DOHH2 (cell line): ENCODE data around the gene SCTR.

Source experiments
- H3F3A ChIP-seq: fragments of 200-600 bp; sonication (generic), shearing (Covaris generic); 2 replicates; pipeline ENCODE4 v1.6.0; 2016; ENCODE audit warnings: antibody characterized with exemption, mild to moderate bottlenecking; ENCODE audit not compliant: control insufficient read depth, insufficient read depth
- H3K27ac ChIP-seq: fragments of 200-600 bp; sonication (generic); 2 replicates; pipeline ENCODE4 v1.5.1; 2014; ENCODE audit warnings: low read depth, mild to moderate bottlenecking, low read length, moderate library complexity
- H3K27me3 ChIP-seq: fragments of 200-600 bp; sonication (generic); 2 replicates; pipeline ENCODE4 v1.6.1; 2014; ENCODE audit warnings: mild to moderate bottlenecking, low read length, mixed read lengths; ENCODE audit not compliant: control insufficient read depth
- H3K36me3 ChIP-seq: fragments of 200-600 bp; sonication (generic); 2 replicates; pipeline ENCODE4 v1.6.1; 2014; ENCODE audit warnings: mild to moderate bottlenecking, low read length, moderate library complexity, mixed read lengths; ENCODE audit not compliant: control insufficient read depth
- H3K4me1 ChIP-seq: fragments of 200-600 bp; sonication (generic); 2 replicates; pipeline ENCODE4 v1.6.1; 2014; ENCODE audit warnings: mild to moderate bottlenecking, low read length, mixed read lengths; ENCODE audit not compliant: control insufficient read depth
- H3K4me2 ChIP-seq: fragments of 200-600 bp; sonication (generic); 2 replicates; pipeline ENCODE4 v1.6.0; 2014; ENCODE audit warnings: mild to moderate bottlenecking, low read length, moderate library complexity
- H3K4me3 ChIP-seq: fragments of 200-600 bp; sonication (generic); 2 replicates; pipeline ENCODE4 v1.5.1; 2014; ENCODE audit warnings: mild to moderate bottlenecking, low read length, mixed read lengths
- H3K79me2 ChIP-seq: fragments of 200-600 bp; sonication (generic); 2 replicates; pipeline ENCODE4 v1.6.1; 2014; ENCODE audit warnings: mild to moderate bottlenecking, low read length, mixed read lengths; ENCODE audit not compliant: control insufficient read depth
- H3K9me2 ChIP-seq: fragments of 200-600 bp; sonication (generic); replicated peaks from 2 replicates; pipeline ENCODE4 v1.6.1; 2014; ENCODE audit warnings: mild to moderate bottlenecking, low read length, mixed read lengths; ENCODE audit not compliant: control insufficient read depth
- H3K9me3 ChIP-seq: fragments of 200-600 bp; sonication (generic); 2 replicates; pipeline ENCODE4 v1.6.1; 2014; ENCODE audit warnings: antibody characterized with exemption, low read length, mixed read lengths; ENCODE audit not compliant: control insufficient read depth, insufficient read depth
- H4K20me1 ChIP-seq: fragments of 200-600 bp; sonication (generic); 2 replicates; pipeline ENCODE4 v1.6.0; 2014; ENCODE audit warnings: low read depth, mild to moderate bottlenecking, antibody characterized with exemption, low read length, moderate library complexity; ENCODE audit not compliant: control insufficient read depth, insufficient read depth
- EZH2phosphoT487 ChIP-seq: fragments of 200-600 bp; sonication (generic); IDR thresholded peaks from 2 replicates; pipeline ENCODE4 v1.6.1; 2017; ENCODE audit warnings: borderline replicate concordance, mild to moderate bottlenecking, antibody characterized with exemption, low read length, moderate library complexity, mixed read lengths
- TF ChIP-seq, protein P1 (sequence below): fragments of 200-600 bp; sonication (generic); IDR thresholded peaks from one replicate; pipeline ENCODE4 v1.5.1; 2014; ENCODE audit warnings: antibody characterized with exemption, mild to moderate bottlenecking, low read depth, low read length; ENCODE audit not compliant: poor library complexity, severe bottlenecking

Gene SCTR

DNA sequence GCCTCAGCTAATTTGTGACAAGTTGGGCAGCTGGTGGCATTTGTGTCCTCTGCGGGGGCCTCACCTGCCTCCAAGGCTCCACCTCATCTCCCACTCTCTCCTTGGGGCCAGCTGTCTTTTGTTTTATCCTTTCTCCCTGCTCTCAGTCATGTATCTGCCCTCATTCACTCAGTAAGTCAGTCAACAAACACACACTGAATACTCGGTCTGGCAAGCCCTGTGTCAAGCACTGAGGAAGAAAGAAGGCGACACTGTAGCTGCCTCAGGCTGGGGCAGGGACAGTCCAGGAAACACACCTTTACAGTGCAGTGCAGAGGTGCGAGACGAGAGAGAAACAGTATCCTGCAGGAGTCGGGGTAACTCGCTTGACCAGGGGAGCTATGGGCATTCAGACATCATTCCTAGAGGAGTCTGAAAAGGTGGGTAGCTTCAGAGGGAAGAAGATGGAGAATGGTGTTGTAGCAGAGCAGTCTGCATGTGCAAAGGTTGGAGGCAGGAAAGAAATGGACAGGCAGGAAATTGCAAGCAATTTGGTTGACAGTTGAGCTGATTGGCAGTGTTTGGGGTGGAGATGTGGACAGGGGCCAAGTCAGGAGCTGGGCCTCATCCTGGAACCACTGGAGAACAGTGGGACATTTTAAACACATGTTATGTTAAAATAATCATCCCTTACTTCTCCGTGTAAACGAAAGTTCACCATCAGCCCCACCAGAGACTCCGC, 34.9 kb downstream of the SCTR start:
- Histone ChIP-seq H3K4me1 (no peaks in the 10 kb centered on the region), H3K27me3 (no peaks in the 10 kb centered on the region), H3F3A (no peaks in the 10 kb centered on the region), H3K9me3 (no peaks in the 10 kb centered on the region), H3K36me3 (no peaks in the 10 kb centered on the region), H3K9me2 (no peaks in the 10 kb centered on the region), H3K79me2 (no peaks in the 10 kb centered on the region), H3K27ac (no peak overlapping the region), H3K4me2 (no peak overlapping the region), H4K20me1 (no peaks in the 10 kb centered on the region), H3K4me3 (no peak overlapping the region)
- TF ChIP-seq EZH2phosphoT487: no peak
- TF ChIP-seq, protein P1, sequence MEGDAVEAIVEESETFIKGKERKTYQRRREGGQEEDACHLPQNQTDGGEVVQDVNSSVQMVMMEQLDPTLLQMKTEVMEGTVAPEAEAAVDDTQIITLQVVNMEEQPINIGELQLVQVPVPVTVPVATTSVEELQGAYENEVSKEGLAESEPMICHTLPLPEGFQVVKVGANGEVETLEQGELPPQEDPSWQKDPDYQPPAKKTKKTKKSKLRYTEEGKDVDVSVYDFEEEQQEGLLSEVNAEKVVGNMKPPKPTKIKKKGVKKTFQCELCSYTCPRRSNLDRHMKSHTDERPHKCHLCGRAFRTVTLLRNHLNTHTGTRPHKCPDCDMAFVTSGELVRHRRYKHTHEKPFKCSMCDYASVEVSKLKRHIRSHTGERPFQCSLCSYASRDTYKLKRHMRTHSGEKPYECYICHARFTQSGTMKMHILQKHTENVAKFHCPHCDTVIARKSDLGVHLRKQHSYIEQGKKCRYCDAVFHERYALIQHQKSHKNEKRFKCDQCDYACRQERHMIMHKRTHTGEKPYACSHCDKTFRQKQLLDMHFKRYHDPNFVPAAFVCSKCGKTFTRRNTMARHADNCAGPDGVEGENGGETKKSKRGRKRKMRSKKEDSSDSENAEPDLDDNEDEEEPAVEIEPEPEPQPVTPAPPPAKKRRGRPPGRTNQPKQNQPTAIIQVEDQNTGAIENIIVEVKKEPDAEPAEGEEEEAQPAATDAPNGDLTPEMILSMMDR: no peak

GRCh38 chr2:119488245-119489214, 35.8 kb downstream of the SCTR start:
- Histone ChIP-seq H3K9me2 (no peaks in the 10 kb centered on the region), H3K27ac (no peak overlapping the region), H3K4me1 (no peaks in the 10 kb centered on the region), H3K4me3 (no peak overlapping the region), H4K20me1 (no peaks in the 10 kb centered on the region), H3K36me3 (no peaks in the 10 kb centered on the region), H3K9me3 (no peaks in the 10 kb centered on the region), H3K79me2 (no peaks in the 10 kb centered on the region), H3K4me2 (no peak overlapping the region), H3K27me3 (no peaks in the 10 kb centered on the region), H3F3A (no peaks in the 10 kb centered on the region)
- no peak for TF ChIP-seq EZH2phosphoT487
- TF ChIP-seq, protein P1: no peak

DNA sequence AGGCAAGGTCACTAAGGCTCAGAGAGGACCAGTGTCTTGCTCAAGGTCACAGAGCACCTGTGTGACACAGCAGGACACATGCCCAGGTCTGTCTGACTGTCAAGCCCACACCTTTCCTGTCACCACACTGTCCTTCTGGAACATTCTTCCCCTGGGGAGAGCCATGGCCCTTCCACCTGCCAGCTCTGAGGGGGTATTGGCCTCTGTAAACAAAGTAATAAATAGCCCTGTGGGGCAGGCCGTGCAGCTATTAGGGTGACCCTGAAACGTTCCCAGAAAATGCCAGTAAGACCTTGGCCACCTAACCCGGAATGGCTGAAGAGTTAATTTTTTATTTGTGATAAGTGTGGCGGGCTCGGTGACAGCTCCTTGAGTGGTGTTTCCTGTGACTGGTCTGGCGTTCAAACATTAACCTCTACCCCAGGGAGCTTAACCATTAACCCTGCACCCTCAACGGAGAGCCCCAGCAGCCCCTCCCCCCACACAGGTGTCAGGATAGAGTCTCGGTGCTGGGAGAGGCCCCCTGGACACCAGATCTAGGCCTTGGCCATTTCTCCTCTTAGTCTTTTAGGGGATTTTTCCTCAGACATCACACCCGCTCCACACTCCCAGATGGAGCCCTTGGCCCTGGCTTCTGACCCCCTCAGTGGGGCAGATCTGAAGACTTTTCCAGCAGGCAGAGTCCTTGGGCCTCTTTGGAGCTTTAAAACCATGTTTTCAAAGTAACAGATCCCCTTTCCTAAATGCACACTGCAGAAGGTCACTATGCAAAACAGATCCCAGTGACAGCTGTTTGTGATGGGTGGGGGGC, 36.6 kb downstream of the SCTR start:
- no peaks in the 10 kb centered on the region for H3K9me2 ChIP-seq
- H3K27me3 ChIP-seq: no peaks in the 10 kb centered on the region
- TF ChIP-seq EZH2phosphoT487: no peak
- TF ChIP-seq, protein P1: no peak
- no peak overlapping the region for H3K27ac ChIP-seq
- no peaks in the 10 kb centered on the region for H4K20me1 ChIP-seq
- no peaks in the 10 kb centered on the region for H3F3A ChIP-seq
- no peaks in the 10 kb centered on the region for H3K79me2 ChIP-seq
- H3K4me1 ChIP-seq: no peaks in the 10 kb centered on the region
- H3K4me3 ChIP-seq: no peak overlapping the region
- no peak overlapping the region for H3K4me2 ChIP-seq
- H3K36me3 ChIP-seq: no peaks in the 10 kb centered on the region
- no peaks in the 10 kb centered on the region for H3K9me3 ChIP-seq
